GM03348 (cell line): Measurements from ENCODE around the gene TSPAN10.
"Not testable (repeated sequence)": the region's sequence is repeated elsewhere in the genome, so short reads cannot be mapped to it uniquely, and the experiment has no call there.

Experiments
- DNase-seq: peaks from one replicate; pipeline ENCODE4 v3.0.0; 2012; ENCODE audit warnings: low spot score

TSPAN10 gene

GRCh38 chr17:81664051-81664470 is 27.1 kb downstream of the TSPAN10 start:
- DNase-seq: no peak

DNA sequence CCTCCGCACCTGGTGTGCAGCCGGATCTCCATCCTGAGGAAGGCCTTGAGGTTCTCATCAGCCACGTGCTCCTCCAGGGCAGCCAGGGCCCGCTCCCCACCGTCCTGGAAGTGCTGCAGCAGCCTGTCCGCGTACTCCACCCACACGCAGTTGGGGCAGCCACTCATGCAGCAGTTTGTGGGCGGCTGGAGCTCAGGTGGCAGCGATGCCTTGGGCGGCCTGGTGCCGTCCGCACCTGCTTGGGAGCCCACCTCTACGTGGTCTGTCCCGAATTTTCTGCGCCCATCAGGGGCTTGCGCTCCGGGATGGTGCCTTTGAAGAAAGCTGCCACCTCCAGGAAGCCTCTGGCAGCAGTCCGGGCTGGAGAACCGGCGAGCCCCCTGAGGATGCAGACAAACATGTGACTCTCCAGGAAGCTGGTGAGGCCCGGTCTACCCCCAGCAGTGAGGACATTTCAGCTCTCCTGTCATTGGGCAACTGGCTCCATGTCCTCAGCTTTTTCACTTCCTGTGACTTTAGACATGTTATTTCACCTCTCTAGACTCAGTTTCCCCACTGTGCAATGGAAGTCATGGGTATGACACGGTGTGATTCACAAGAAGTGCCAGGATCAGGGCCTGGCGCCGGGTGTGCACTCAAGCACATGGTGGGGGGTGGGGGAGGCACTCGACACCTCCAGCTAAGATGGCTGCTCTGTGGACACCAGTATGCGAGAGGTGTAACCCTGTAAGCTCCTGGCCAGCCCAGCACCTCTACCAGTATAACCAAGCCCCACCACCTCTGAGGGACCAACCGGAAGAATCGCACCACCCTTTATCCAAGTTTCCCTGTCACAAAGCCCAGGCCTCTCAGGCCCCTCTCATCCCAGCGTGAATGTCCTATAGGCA is 28.5 kb downstream of the TSPAN10 start:
- DNase-seq: peak; percentile 47

DNA sequence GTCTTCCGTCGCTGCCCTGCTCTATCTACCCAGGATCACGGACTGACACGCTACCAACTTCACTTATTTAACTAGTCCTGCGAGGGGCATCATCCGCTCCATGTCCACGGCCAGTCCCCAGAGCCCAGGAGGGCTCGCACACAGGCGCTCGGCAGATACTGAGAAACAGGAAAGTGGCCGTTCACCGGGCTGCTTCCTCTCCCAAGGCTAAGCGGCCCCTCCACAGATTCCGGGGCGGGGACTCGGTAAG is 29.0 kb downstream of the TSPAN10 start:
- no peak for DNase-seq

- DNase-seq: peak; percentile 99
These were observed 29.6 kb downstream of the TSPAN10 start, which contains the start of the genes CCDC137 and OXLD1 for GRCh38 chr17:81666342-81667191. Gene CCDC137 (plus strand): TSS chr17:81666737. CDS start chr17:81666767, 30 bp downstream. Gene OXLD1 (minus strand): TSS chr17:81666605. CDS start chr17:81666577, 28 bp downstream.

DNA sequence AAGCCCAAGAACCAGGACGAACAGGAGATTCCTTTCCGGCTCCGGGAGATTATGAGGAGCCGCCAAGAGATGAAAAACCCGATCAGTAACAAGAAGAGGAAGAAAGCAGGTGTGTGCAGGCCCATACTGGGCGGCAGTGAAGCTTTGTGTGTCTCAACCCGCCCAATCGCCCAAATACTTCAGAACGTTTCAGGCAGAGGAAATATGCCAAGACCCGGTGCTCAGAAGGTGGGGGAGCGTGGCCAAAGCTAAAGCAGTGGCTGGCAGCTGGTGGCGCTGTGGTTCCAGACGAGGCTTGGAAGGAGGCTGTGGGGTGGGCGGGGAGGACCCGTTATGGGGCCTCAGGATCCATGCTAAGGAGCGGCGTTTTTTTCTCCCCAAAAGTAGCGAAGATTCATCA is 30.8 kb downstream of the TSPAN10 start:
- no peak for DNase-seq

DNA sequence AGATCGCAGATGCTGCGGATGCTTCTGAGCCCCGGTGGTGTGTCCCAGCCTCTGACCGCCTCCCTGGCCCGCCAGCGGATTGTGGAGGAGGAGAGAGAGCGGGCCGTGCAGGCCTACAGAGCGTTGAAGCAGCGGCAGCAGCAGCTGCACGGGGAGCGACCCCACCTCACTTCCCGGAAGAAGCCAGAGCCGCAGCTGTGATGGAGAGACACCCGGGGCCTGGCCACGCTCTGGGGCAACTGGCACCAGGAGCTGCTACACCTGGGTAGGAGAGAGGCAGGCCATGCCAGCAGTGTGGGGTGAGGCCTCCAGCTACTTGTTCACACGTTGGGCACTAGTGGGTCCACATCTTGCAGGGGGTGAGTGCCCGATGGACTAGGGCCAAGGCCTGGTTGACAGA is 35.5 kb downstream of the TSPAN10 start:
- no peak for DNase-seq

- DNase-seq: no peak
These were observed 36.0 kb downstream of the TSPAN10 start for GRCh38 chr17:81672954-81673353.

DNA sequence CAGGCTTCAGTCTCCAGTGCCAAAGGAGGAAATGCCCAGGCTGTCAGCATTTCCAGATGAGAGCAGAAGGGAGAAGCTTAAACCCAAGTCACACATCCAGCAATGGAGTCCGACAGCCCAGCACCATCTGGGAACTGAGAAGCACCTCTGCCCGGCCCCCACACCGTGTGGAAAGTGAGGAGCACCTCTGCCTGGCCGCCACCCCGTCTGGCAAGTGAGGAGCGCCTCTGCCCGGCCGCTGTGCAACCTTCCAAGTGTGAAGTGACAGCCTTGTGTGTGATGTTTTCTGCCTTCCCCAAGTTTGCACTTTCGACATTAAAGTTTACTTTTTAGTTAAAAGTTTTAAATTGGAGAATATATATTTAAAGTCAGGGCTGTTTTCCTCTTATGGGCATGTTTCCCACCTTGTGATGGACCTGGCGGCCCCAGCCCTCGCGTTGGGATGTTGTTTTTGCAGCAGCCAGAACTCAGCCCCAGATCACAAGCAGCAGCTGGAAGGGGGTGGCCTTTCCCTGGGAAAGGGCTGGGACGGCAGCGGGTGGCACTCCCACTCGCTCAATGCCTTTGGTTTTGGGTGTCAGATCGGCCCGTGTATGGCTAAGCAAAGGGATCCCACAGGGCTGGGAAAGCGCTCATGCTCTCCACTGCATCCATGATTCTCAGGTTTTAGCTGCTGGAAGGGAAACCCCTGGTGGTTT is 36.7 kb downstream of the TSPAN10 start:
- no peak for DNase-seq

- DNase-seq: not testable (repeated sequence)
These were observed 38.7 kb downstream of the TSPAN10 start for GRCh38 chr17:81675515-81676221.

DNA sequence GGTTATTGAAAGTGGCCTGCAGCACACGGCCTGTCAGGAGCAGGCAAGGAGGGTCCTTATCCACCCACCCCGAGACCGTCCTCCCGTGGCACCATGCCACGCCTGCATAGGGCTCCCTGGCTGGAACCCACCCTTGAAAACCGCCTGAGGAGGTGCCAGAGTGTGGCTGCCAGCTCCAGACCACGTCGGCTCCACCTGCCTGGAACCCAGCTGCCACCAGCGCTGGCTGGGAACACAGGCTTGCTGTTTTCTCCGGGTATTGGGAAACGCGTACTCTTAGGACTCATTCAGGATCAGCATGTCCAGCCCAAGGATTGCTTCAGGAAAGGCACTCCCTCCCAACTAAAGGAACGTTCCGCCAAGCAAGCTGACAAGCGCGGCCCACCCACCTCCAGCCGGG is 39.9 kb downstream of the TSPAN10 start:
- DNase-seq: no peak

DNA sequence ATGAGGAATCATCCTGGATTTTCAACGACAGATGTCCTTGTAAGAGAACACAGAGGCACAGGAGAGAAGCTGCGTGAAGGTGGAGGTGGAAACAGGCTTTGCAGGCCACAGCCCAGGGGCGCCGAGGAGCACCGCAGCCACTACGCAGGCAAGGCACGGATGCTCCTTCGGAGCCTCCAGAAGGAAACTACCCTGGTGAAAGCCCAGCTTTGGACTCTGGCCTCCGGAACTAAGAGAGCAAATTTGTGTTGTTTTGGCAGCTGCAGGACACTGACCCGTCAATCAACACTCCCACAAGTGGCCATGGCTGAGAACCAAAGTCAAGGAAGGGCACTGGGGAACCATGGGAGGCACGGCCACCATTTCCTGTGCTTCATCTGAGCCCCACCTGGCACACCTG is 43.2 kb downstream of the TSPAN10 start:
- no peak for DNase-seq

GRCh38 chr17:81681672-81682071 is 44.7 kb downstream of the TSPAN10 start:
- DNase-seq: no peak

DNA sequence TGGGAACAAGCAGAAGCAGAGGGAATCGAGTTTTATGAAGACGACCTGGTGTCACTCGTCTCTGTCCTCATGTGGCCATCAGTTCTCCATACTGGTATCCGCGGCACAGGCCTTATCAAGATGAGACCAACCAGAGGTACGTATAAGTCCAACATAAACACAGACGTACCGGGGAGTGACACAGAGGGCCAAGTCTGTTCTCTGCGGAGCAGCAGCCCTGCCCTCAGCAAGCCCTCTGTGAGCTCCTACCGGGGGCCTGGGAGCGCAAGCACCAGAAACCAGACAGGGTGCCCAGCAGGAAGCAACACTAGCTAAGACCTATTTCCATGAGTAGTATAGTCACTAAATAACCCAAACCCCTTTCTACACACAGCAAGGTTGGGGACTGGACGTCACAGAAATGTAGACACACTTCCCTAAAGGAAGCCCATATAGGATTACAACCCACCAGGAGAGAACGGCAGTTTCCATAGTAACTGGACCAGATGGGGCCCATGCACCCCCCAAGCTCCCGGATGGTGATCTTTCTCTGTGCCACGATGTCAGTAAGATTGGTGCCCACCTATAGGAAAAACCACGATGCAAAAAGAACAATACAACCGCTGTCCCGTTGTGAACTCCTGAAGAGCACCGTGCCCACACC is 45.7 kb downstream of the TSPAN10 start:
- no peak for DNase-seq

- peak; percentile 38 for DNase-seq
These were observed 46.2 kb downstream of the TSPAN10 start for GRCh38 chr17:81683208-81683583.

- peak; percentile 100 for DNase-seq
These were observed 46.8 kb downstream of the TSPAN10 start, which contains the start of the genes ARL16 and HGS for GRCh38 chr17:81683584-81684441. Gene ARL16 (minus strand): TSS chr17:81683797. CDS start chr17:81683753, 44 bp downstream. Gene HGS (plus strand): TSS chr17:81684011. CDS start chr17:81684067, 56 bp downstream.

GRCh38 chr17:81684442-81684911 is 47.5 kb downstream of the TSPAN10 start:
- no peak for DNase-seq

GRCh38 chr17:81685108-81685507 is 48.1 kb downstream of the TSPAN10 start:
- DNase-seq: peak; percentile 59

GRCh38 chr17:81686614-81687013 is 49.6 kb downstream of the TSPAN10 start:
- no peak for DNase-seq

GRCh38 chr17:81687770-81688541 is 51.0 kb downstream of the TSPAN10 start:
- no peak for DNase-seq
